Nucleus accumbens (tissue), 56 donors: ENCODE measurements around the gene POLRMT.

Source experiments
- DNase-seq, 56 donors: peaks; one replicate each; lab custom pipeline; 2025; lab: John Stamatoyannopoulos, UW

POLRMT gene

DNA sequence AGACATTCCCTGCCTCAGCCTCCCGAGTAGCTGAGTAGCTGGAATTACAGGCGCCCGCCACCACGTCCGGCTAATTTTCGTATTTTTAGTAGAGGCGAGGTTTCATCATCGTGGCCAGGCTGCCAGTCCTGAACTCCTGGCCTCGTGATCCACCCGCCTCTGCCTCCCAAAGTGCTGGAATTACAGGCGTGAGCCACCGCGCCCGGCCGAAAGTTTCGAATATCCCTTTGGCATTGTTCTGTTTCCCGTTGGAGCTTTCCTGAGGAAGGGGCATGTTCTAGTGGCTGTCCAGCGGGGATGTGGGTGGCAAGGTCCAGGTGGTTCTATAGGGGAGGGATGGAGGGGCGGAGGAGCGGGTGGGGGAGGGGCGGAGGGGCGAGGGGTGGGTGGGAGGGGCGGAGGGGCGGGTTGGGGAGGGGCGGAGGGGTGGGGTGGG is 63.1 kb downstream of the POLRMT start:
- DNase-seq: no peak

DNA sequence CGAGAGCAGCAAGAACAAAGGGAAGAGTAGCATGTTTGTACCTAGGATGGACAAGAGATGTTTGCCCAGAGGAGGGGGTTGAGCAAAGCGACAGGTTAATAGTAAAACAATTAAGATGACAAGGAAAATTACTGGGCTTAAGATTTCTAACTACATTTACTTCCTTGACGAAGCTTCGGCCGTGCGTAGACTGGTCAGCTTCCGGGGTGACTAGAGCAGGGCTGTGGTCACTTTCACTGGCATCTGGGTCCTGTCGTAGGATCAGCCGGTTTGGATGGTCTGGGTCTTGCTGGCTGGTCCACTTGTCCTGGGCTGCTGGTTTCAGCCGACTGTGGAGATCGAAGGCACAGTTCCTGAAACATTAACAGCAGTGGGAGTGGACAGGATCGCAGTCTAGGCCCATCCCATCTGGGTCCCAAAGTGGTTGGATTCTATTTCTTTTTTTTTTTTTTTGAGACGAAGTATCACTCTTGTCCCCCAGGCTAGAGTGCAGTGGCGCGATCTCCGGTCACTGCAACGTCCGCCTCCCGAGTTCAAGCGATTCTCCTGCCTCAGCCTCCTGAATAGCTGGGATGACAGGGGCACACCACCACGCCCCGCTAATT is 65.9 kb downstream of the POLRMT start:
- no peak for DNase-seq
